OCI-LY1 (cell line): ENCODE data around the gene NDUFAF5.

Experiments used
- H2AFZ ChIP-seq: fragments of 200-600 bp; sonication (generic), shearing (Covaris generic); 2 replicates; pipeline ENCODE4 v1.6.0; 2014; ENCODE audit warnings: antibody characterized with exemption, mild to moderate bottlenecking, low read length
- H3F3A ChIP-seq: fragments of 200-600 bp; sonication (generic), shearing (Covaris generic); 2 replicates; pipeline ENCODE4 v1.6.0; 2014; ENCODE audit warnings: mild to moderate bottlenecking, antibody characterized with exemption, low read length, moderate library complexity; ENCODE audit not compliant: insufficient read depth
- H3K27ac ChIP-seq: fragments of 200-600 bp; sonication (generic); 2 replicates; pipeline ENCODE4 v1.5.1; 2014; ENCODE audit warnings: low read length, mixed run types, mild to moderate bottlenecking, low read depth; ENCODE audit not compliant: poor library complexity, severe bottlenecking
- H3K27me3 ChIP-seq: fragments of 200-600 bp; sonication (generic); 2 replicates; pipeline ENCODE4 v1.6.0; 2014; ENCODE audit warnings: antibody characterized with exemption, mild to moderate bottlenecking, low read length, moderate library complexity; ENCODE audit not compliant: insufficient read depth
- H3K36me3 ChIP-seq: fragments of 200-600 bp; sonication (generic); 2 replicates; pipeline ENCODE4 v1.6.1; 2014; ENCODE audit warnings: mild to moderate bottlenecking, antibody characterized with exemption, low read length, moderate library complexity, mixed read lengths; ENCODE audit not compliant: insufficient read depth
- H3K4me1 ChIP-seq: fragments of 200-600 bp; sonication (generic); 2 replicates; pipeline ENCODE4 v1.5.1; 2014; ENCODE audit warnings: mild to moderate bottlenecking, low read length, moderate library complexity; ENCODE audit not compliant: insufficient read depth, severe bottlenecking
- H3K4me2 ChIP-seq: fragments of 200-600 bp; sonication (generic), shearing (Covaris generic); 2 replicates; pipeline ENCODE4 v1.6.1; 2014; ENCODE audit warnings: low read length
- H3K4me3 ChIP-seq: fragments of 200-600 bp; sonication (generic); 2 replicates; pipeline ENCODE4 v1.5.1; 2014; ENCODE audit warnings: low read length, low read depth, mild to moderate bottlenecking, mixed read lengths; ENCODE audit not compliant: poor library complexity, severe bottlenecking
- H3K79me2 ChIP-seq: fragments of 200-600 bp; shearing (Covaris generic); 2 replicates; pipeline ENCODE4 v1.6.1; 2016; ENCODE audit warnings: mixed run types, low read length, mixed read lengths; ENCODE audit not compliant: insufficient read depth
- H3K9ac ChIP-seq: fragments of 200-600 bp; sonication (generic), shearing (Covaris generic); 2 replicates; pipeline ENCODE4 v1.6.1; 2014; ENCODE audit warnings: mild to moderate bottlenecking, low read length, mixed read lengths
- H3K9me2 ChIP-seq: fragments of 200-600 bp; sonication (generic), shearing (Covaris generic); 2 replicates; pipeline ENCODE4 v1.6.1; 2014; ENCODE audit warnings: low read depth, mild to moderate bottlenecking, low read length, mixed read lengths
- H3K9me3 ChIP-seq: fragments of 200-600 bp; shearing (Covaris generic); 2 replicates; pipeline ENCODE4 v1.6.1; 2014; ENCODE audit warnings: low read length, mixed read lengths
- H4K20me1 ChIP-seq: fragments of 200-600 bp; sonication (generic), shearing (Covaris generic); 2 replicates; pipeline ENCODE4 v1.6.0; 2016; ENCODE audit warnings: mild to moderate bottlenecking, low read length; ENCODE audit not compliant: insufficient read depth
- CTCF ChIP-seq: fragments of 200-600 bp; sonication (generic), shearing (Covaris generic); IDR thresholded peaks from 2 replicates; pipeline ENCODE4 v1.5.1; 2017; ENCODE audit warnings: mild to moderate bottlenecking, antibody characterized with exemption, low read length, moderate library complexity, mixed read lengths
- EZH2 ChIP-seq: fragments of 200-600 bp; sonication (generic), shearing (Covaris generic); IDR thresholded peaks from 2 replicates; pipeline ENCODE4 v1.8.0; 2017; ENCODE audit warnings: borderline replicate concordance, mixed run types, mild to moderate bottlenecking, antibody characterized with exemption, low read length, moderate library complexity, mixed read lengths

Gene NDUFAF5

GRCh38 chr20:13821876-13822275 is 37.0 kb downstream of the NDUFAF5 start:
- no peaks in the 10 kb centered on the region for H4K20me1 ChIP-seq
- H3F3A ChIP-seq, result no peaks in the 10 kb centered on the region
- no peak overlapping the region for H3K4me2 ChIP-seq
- H3K9me2 ChIP-seq, result no peaks in the 10 kb centered on the region
- no peaks in the 10 kb centered on the region for H3K9me3 ChIP-seq
- H3K79me2 ChIP-seq, result no peaks in the 10 kb centered on the region
- no peak overlapping the region for H3K27ac ChIP-seq
- no peaks in the 10 kb centered on the region for H3K4me1 ChIP-seq
- TF ChIP-seq CTCF, result no peak
- TF ChIP-seq EZH2, result no peak
- H2AFZ ChIP-seq, result no peak overlapping the region
- no peaks in the 10 kb centered on the region for H3K27me3 ChIP-seq
- H3K36me3 ChIP-seq, result peaks cover 18% of the 10 kb centered on the region; the same call in 1 of the 2 replicates
- no peak overlapping the region for H3K4me3 ChIP-seq
- no peak overlapping the region for H3K9ac ChIP-seq

- Histone ChIP-seq H2AFZ (no peak overlapping the region), H3F3A (no peaks in the 10 kb centered on the region), H3K9me2 (no peaks in the 10 kb centered on the region), H3K27me3 (no peaks in the 10 kb centered on the region), H3K9ac (no peak overlapping the region), H3K36me3 (peaks cover 12% of the 10 kb centered on the region; the same call in 1 of the 2 replicates), H3K4me3 (no peak overlapping the region), H3K27ac (no peak overlapping the region), H3K9me3 (no peaks in the 10 kb centered on the region), H3K4me1 (no peaks in the 10 kb centered on the region), H3K4me2 (no peak overlapping the region), H3K79me2 (no peaks in the 10 kb centered on the region), H4K20me1 (no peaks in the 10 kb centered on the region)
- TF ChIP-seq CTCF (no peak), EZH2 (no peak)
Measured at GRCh38 chr20:13822459-13822858, 37.6 kb downstream of the NDUFAF5 start.

GRCh38 chr20:13824459-13824858 is 39.6 kb downstream of the NDUFAF5 start:
- Histone ChIP-seq H3K4me1 (no peaks in the 10 kb centered on the region), H2AFZ (no peak overlapping the region), H3K27me3 (no peaks in the 10 kb centered on the region), H3K79me2 (no peaks in the 10 kb centered on the region), H3K9me2 (no peaks in the 10 kb centered on the region), H3K9me3 (no peaks in the 10 kb centered on the region), H3K36me3 (no peaks in the 10 kb centered on the region), H3K27ac (no peak overlapping the region), H3K9ac (no peak overlapping the region), H3K4me2 (no peak overlapping the region), H4K20me1 (no peaks in the 10 kb centered on the region), H3K4me3 (no peak overlapping the region), H3F3A (no peaks in the 10 kb centered on the region)
- no peak for TF ChIP-seq CTCF
- no peak for TF ChIP-seq EZH2
